RKO (cell line): ENCODE results near the gene RAB3IP.
A peak's percentile ranks its signal among the peaks of the same experiment; 100 is the strongest.

Experiments
- DNase-seq: peaks from one replicate; pipeline ENCODE4 v3.0.0-alpha.2; 2016; ENCODE audit warnings: low spot score

RAB3IP gene

GRCh38 chr12:69738351-69739286, at the start of gene RAB3IP:
Gene RAB3IP (plus strand): TSS chr12:69738860. CDS start chr12:69755409, 16,549 bp downstream.
- DNase-seq = peak; percentile 90

DNA sequence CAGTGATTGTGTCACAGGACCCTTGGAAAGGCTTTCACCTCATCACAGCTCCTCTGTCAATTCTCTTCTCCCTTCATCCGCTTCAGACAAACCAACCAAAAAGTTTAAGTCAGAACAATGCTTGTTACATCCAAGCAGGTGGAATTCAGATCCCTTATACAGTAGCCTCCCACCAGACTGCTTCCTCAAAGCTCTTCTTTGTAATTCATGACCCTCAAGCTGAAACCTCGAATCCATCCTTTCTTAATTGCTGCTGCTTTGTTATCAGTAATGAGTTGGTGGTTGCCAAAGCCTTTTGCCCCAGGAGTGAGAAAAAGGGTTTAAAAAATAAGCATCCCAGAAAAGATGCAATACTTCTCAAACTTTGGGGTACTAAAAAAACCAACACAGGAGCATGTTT, 49.0 kb upstream of the RAB3IP start:
- DNase-seq = no peak

GRCh38 chr12:69694123-69694522, 44.5 kb upstream of the RAB3IP start:
- DNase-seq = no peak

DNA sequence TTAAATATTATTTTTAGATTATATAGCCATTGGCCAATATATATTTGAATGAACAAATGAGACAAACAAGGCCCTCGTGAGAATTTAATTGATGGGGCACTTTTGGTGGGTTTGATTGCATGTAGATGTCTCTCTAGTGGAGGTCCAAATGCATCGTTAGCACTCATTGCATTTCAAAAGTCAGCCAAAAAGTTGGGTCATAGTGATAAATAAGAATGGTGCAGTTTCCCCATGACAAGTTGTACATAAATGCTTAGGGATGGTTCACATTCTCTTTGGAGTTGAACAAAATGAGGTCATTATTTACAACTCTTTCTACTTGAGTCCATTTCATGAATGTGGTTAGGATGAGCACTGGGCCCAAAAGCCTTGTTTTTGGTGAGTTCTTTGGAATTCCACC, 40.6 kb upstream of the RAB3IP start:
- DNase-seq = no peak

GRCh38 chr12:69698769-69699540, 39.7 kb upstream of the RAB3IP start, which contains the start of gene BEST3:
Gene BEST3 (minus strand): TSS chr12:69699303. CDS start chr12:69697798, 1,505 bp downstream.
- no peak for DNase-seq

- DNase-seq = no peak
Observed at GRCh38 chr12:69701826-69702225, 36.8 kb upstream of the RAB3IP start.

DNA sequence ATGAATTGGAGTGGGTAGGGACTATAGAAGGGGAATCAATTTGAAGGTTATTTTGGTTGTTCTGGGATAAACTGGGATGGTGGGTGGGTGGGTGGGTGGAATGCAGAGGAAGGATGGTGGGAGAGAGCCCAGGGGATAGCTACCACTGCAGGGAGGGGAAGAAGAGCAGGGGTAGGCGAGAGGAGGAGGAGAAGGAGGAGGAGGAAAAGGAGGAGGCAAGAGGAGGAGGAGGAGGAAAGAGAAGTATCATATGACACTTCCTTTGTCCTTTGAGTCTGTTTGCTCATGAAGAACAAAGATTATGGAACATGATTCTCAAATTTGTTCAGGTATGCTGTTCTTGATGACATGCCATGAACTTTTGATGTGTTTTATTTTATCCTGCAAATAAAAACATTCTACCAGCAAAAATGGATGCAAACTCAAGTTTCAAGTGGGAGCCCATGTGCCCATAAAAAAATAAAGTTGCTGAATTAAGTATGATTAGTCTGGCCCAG, 35.5 kb upstream of the RAB3IP start:
- no peak for DNase-seq

- DNase-seq = no peak
Observed at GRCh38 chr12:69704357-69704756, 34.3 kb upstream of the RAB3IP start.

GRCh38 chr12:69708649-69709048, 30.0 kb upstream of the RAB3IP start:
- no peak for DNase-seq

- no peak for DNase-seq
Observed at GRCh38 chr12:69712826-69713225, 25.8 kb upstream of the RAB3IP start.

DNA sequence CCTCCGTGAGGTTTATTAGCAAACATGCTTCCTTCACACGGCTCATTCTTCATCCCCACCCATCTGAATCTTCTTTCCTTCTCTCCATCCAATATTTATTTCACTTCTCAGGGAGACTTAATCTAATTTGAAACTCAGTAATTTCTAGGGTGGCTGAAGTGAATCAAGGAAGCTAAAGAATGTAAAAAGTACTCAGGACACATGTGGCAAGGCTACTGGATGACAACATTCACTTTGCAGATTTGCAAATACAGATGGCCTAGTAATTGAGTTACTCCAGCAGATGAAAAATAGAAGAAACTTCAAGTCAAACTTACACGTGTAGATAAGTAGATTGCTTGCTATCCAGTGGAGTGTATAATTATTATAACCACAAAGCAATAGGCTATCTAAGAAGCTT, 24.1 kb upstream of the RAB3IP start:
- no peak for DNase-seq

GRCh38 chr12:69719336-69720316, 19.0 kb upstream of the RAB3IP start:
- no peak for DNase-seq

DNA sequence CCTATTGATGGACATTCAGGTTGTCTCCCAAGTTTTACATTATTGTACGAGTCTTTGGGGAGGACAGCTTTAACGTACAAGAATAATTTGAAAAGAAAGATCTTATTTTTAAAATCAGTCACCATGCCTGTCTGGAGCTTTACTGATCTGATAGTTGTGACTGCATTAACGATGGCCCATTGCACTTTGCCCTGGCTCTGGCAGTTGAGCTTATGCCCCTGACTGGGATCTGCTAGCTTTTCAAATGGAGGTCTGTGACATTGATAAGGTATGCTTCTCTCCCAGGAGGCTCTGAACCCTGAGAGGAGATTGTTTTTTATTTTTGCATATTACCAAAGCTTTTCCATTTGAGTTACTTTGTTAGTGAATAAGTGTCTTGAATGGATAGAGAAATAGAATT, 17.9 kb upstream of the RAB3IP start:
- DNase-seq = no peak

- no peak for DNase-seq
Observed at GRCh38 chr12:69726922-69727321, 11.7 kb upstream of the RAB3IP start.

GRCh38 chr12:69732088-69732487, 6.6 kb upstream of the RAB3IP start:
- no peak for DNase-seq

GRCh38 chr12:69733638-69734037, 5.0 kb upstream of the RAB3IP start:
- peak; percentile 38 for DNase-seq

DNA sequence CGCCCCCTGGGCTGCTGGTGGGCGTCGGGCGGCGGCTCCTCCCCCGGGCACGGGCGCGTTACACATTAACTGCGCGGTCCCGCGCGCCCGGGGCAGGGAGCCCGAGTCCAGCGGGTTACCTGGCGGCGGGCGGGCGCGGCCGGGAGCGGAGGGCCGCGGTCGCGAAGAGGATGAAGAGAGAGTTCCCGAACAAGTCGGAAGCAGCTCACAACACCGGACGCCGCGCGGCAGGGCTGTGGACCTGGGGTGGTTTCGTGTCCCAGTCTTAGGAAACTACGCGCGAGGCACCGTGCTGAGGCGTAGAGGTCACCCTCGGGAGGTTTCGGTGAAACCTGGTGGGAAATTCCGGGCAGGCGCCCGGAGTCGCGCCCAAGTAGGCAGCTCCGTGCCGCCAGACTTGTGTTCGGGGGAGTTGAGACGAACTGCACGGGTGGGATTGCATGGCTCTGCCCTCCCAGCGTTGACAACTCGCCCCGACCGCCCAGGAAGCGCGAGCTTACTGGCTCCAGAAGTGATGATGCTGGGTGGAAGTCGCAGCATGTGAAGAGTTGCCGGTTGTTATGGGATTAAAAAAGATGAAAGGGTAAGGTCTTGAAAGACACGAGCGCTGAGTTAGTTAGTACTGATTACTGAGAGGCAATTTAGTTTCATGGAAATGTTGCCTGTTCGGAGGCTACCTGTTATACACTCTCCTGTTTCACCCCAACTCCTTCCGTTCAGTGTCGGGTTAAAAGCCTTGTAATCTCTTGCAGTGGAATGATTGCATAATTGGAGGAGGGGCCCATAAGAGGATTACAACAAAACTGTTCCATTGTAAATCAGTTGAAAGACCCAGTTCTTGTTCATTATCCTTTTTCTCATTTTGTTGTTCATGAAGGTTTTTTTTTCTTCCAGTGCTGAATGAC, 879 bp downstream of the RAB3IP start:
- DNase-seq = peak; percentile 85

DNA sequence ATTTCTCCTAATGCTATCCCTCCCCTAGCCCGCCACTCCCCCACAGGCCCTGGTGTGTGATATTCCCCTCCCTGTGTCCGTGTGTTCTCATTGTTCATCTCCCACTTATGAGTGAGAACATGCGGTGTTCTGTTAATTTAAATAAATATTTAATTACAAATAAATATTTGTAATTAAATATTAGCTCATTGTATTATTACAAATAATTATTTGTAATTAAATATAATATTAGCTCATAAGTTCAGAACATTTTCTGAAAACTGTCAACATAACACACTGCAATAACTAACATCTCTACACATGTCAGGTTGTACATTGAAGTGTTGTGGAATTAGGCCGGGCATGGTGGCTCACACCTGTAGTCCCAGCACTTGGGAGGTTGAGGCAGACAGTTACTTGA, 5.4 kb downstream of the RAB3IP start:
- no peak for DNase-seq

DNA sequence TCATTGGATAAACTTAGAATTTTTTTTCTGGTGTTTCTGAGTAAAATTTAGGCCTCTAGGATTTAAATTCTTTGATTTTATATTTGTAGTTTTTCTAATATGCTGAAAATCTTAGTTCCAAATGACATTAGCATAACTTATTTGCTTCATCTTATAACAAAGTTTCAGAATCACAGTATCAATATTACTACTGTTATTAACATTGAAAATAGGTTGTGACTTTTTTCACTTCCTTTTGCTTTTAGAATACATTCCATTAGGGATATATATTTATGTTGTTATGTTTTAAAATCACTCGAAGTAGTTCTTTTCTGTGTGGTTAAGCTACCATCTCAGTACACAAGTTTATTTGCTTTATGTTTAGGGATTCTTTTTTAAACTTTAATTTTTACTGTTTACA, 12.8 kb downstream of the RAB3IP start:
- DNase-seq = no peak

- DNase-seq = no peak
Observed at GRCh38 chr12:69755302-69755701, 16.6 kb downstream of the RAB3IP start.
